ENCODE measurements around the gene BDP1. TPM values are rescaled to one million over a fixed set of nuclear protein-coding genes. Genes with fewer than 3 reads are reported as not detected.
"Not testable (repeated sequence)": the region's sequence is repeated elsewhere in the genome, so short reads cannot be mapped to it uniquely, and the experiment has no call there.

BDP1 gene
- total RNA-seq, 1 experiment from 2014 or later: 20.0 TPM

GRCh38 chr5:71573591-71573990 is 118.1 kb downstream of the BDP1 start:
- intact Hi-C loops (cut with micrococcal nuclease; ENCODE audit: unreplicated experiment): no loop called here
- Histone ChIP-seq H3K27me3 (ENCODE audit: insufficient read depth, low read depth) (no peaks in the 10 kb centered on the region), H3K27ac (no peak overlapping the region), H3K9me2 (ENCODE audit: insufficient read depth) (no peaks in the 10 kb centered on the region), H3K9me3 (ENCODE audit: insufficient read depth, low read depth) (no peaks in the 10 kb centered on the region; the same call in 1 of the 2 replicates), H3K36me3 (ENCODE audit: low read depth) (no peaks in the 10 kb centered on the region), H2AFZ (no peak overlapping the region), H3F3A (ENCODE audit: insufficient read depth, low read depth) (0 out of 2 replicates have a peak, but pooled peaks cover 4% of the 10 kb centered on the region), H3K79me2 (ENCODE audit: low read depth) (no peaks in the 10 kb centered on the region), H3K4me3 (no peak overlapping the region), H3K4me1 (replicated peaks; ENCODE audit: insufficient read depth) (peaks cover 14% of the 10 kb centered on the region), H4K20me1 (ENCODE audit: insufficient read depth) (no peaks in the 10 kb centered on the region), H3K4me2 (no peak overlapping the region)
- TF ChIP-seq CTCF (conservative IDR thresholded peaks at IDR 0.05) (no peak), EZH2 (IDR thresholded peaks at IDR 0.05; ENCODE audit: low read depth) (no peak)
- DNase-seq: no peak
- BruUV-seq (replicated peaks): no TSS peak
- ChIA-PET CTCF (no interaction called here), POLR2A (ENCODE audit: unreplicated experiment) (no interaction called here)

GRCh38 chr5:71575588-71575987 is 120.1 kb downstream of the BDP1 start:
- CTCF ChIA-PET; H3K27me3 ChIP-seq (ENCODE audit: insufficient read depth, low read depth); H3K79me2 ChIP-seq (ENCODE audit: low read depth); BruUV-seq (replicated peaks); H4K20me1 ChIP-seq (ENCODE audit: insufficient read depth); H3F3A ChIP-seq (ENCODE audit: insufficient read depth, low read depth); H3K9me3 ChIP-seq (ENCODE audit: insufficient read depth, low read depth); intact Hi-C loops (cut with micrococcal nuclease; ENCODE audit: unreplicated experiment); H3K9me2 ChIP-seq (ENCODE audit: insufficient read depth); H3K27ac ChIP-seq; H3K4me2 ChIP-seq; DNase-seq; H2AFZ ChIP-seq; H3K4me3 ChIP-seq; H3K36me3 ChIP-seq (ENCODE audit: low read depth): not testable (repeated sequence)
- peaks cover 14% of the 10 kb centered on the region for H3K4me1 ChIP-seq (replicated peaks; ENCODE audit: insufficient read depth)
- POLR2A ChIA-PET (ENCODE audit: unreplicated experiment): interaction anchor here (0.5 kb wide), 1 partner anchor 896 kb away, joined by 3 read pairs; no protein-coding TSS in a partner anchor

- no TSS peak for BruUV-seq (replicated peaks)
- no peak for DNase-seq
- no peak for TF ChIP-seq CTCF (conservative IDR thresholded peaks at IDR 0.05)
- TF ChIP-seq EZH2 (IDR thresholded peaks at IDR 0.05; ENCODE audit: low read depth): no peak
- Histone ChIP-seq H3K79me2 (ENCODE audit: low read depth) (no peaks in the 10 kb centered on the region), H3K36me3 (ENCODE audit: low read depth) (no peaks in the 10 kb centered on the region), H3K4me1 (replicated peaks; ENCODE audit: insufficient read depth) (peaks cover 14% of the 10 kb centered on the region), H3K9me3 (ENCODE audit: insufficient read depth, low read depth) (no peaks in the 10 kb centered on the region; the same call in 1 of the 2 replicates), H3F3A (ENCODE audit: insufficient read depth, low read depth) (0 out of 2 replicates have a peak, but pooled peaks cover 4% of the 10 kb centered on the region), H3K27me3 (ENCODE audit: insufficient read depth, low read depth) (no peaks in the 10 kb centered on the region), H3K9me2 (ENCODE audit: insufficient read depth) (no peaks in the 10 kb centered on the region), H4K20me1 (ENCODE audit: insufficient read depth) (no peaks in the 10 kb centered on the region), H3K4me2 (no peak overlapping the region), H2AFZ (no peak overlapping the region), H3K27ac (no peak overlapping the region), H3K4me3 (no peak overlapping the region)
- ChIA-PET POLR2A (ENCODE audit: unreplicated experiment) (no interaction called here), CTCF (no interaction called here)
- intact Hi-C loops (cut with micrococcal nuclease; ENCODE audit: unreplicated experiment): no loop called here
Measured at GRCh38 chr5:71576241-71576640, 120.8 kb downstream of the BDP1 start.

GRCh38 chr5:71577839-71578238 is 122.4 kb downstream of the BDP1 start:
- BruUV-seq (replicated peaks); H3K9me2 ChIP-seq (ENCODE audit: insufficient read depth); H3K27me3 ChIP-seq (ENCODE audit: insufficient read depth, low read depth); H3K36me3 ChIP-seq (ENCODE audit: low read depth); H3K79me2 ChIP-seq (ENCODE audit: low read depth); CTCF ChIA-PET; H3F3A ChIP-seq (ENCODE audit: insufficient read depth, low read depth); H3K27ac ChIP-seq; H3K9me3 ChIP-seq (ENCODE audit: insufficient read depth, low read depth); H4K20me1 ChIP-seq (ENCODE audit: insufficient read depth); H3K4me2 ChIP-seq; H3K4me3 ChIP-seq; intact Hi-C loops (cut with micrococcal nuclease; ENCODE audit: unreplicated experiment); H2AFZ ChIP-seq: not testable (repeated sequence)
- H3K4me1 ChIP-seq (replicated peaks; ENCODE audit: insufficient read depth): peaks cover 14% of the 10 kb centered on the region
- POLR2A ChIA-PET (ENCODE audit: unreplicated experiment): interaction anchor here (0.8 kb wide), 1 partner anchor 9 kb away, joined by 3 read pairs; the partner anchor contains the start of gene MCCC2
- peak; percentile 41 to 72 for DNase-seq
